NCI-H82 treated with DMSO at 0.1 percent for 48 hours (cell line): ENCODE data around the gene EVL.

ENCODE experiments used
- DNase-seq: peaks from one replicate; lab custom pipeline; 2025; ENCODE audit not compliant: unreplicated experiment; lab: John Stamatoyannopoulos, UW

Gene EVL

DNA sequence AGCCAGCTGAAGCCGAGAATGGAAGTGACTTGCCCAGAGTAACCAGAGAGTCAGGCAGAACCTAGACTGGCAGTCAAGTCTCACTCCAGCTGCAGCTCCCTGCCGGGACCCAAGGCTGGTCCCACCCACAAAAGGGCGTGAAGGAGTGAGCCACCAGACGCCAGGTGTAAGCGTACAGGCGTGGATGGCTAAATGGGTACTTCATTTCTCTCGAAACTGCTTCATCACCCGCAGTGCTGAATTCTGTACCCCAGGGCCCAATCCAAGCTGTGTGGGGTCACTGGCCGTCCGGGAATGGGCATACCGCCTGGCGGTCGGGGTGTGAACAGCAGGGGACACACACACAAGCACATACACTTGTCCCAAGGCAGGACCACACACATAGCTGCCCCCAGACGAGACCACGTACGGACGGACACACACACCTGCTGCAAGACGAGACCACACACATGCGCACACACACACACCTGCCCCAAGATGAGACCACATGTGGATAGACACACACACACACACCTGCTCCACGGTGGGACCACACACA lies 59.4 kb downstream of the EVL start:
- DNase-seq = no peak

DNA sequence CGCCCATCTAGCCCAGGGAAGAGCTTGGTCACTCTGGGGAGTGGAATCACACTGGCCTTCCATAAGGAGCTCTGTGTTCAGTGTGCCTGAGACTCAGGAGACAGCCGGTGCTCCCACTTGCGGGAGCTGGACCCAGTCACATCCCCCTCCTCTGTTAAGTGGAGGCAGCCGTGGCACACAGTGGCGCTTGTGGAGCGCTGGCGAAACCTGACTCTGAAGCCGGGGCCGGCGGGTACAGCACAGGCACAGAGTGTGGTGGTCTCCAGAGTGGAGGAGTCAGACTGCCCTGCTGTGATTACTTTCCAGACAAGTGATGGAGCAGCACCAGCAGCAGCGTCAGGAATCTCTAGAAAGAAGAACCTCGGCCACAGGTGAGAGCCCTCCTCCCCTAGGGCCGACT lies 61.2 kb downstream of the EVL start:
- DNase-seq = no peak

DNA sequence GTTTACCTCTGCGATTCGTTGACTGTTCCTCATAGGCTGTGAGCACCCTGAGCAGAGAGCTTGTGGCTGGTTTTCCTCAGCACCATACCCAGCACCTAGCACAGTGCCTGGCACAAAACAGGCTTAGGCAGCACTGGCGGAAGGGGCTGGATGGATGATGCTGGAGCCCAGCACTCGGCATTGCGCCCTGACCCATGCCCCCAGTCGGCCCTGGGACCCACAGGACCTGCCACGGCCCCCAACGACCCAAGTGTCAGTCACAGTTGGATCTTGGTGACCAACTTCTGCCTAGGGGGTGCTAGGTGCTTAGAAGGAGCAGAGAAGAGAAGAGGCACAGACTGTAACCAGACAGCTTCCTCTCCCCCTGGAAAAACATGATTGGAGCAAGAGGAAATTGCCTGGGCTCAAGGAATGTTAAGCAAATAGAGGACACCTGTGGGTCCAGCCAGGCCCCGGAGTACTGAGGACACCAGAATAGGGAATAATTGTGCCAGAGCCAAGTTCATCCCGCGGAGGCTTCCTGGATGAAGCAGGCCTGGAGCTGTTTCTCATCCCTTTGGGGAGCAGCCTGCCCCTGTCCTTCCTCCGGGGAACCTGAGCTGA lies 62.7 kb downstream of the EVL start:
- DNase-seq = no peak

DNA sequence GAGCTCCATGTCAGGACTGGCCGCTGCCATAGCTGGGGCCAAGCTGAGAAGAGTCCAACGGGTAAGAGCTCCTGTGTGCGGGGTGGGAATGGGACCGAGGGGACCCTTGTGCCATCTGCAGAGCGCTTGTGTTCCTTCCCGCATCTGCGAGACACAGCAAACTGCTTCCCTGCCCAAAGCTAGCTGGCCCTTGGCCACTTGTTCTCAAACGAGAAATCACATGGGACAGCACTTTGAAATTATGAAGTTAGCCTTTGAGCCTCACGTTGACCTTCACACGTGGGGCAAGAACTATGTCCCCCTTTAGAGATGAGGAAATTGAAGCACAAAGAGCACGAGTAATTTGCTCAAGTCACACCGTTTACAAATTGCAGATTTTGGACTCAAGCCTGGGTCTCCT lies 63.5 kb downstream of the EVL start:
- DNase-seq = no peak

DNA sequence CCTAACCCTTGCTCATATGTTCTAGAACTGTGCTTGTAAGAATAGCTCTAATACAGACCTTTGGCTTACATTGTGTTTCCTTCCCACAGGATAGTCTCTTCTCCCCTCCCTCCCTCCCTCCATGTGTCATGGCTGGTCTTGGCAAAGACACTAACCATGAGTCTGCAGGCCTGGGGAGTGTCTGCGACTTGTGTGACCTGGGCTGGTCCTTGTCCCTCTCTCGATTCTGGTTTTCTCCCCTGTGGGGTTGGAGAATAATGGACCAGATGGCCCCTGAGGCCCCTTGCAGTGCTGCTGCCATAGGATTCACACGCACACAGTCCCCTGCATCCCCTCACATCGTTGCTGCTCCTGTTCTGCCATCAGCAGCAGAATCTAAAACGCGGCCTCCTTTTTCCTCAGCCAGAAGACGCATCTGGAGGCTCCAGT lies 64.0 kb downstream of the EVL start:
- no peak for DNase-seq

DNA sequence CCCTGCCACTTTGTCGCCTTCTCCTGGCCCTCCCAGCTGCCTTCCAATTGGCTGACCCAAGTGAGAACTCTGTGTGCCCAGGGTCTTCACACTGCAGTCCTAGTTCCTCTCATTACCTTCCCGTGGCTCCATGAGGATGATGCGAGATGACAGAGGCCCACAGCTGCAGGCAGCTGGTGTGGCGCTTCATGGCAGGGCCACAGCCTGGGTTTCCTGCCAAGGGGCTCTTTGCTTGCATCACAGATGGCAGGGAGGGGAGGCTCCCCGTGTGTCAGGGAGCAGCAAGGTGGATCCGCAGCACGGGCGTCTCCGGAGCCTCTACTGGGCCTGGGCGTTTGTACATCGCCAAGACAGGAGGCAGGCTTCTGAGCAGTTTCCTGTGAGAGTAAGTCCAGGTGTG lies 65.3 kb downstream of the EVL start:
- DNase-seq = no peak

DNA sequence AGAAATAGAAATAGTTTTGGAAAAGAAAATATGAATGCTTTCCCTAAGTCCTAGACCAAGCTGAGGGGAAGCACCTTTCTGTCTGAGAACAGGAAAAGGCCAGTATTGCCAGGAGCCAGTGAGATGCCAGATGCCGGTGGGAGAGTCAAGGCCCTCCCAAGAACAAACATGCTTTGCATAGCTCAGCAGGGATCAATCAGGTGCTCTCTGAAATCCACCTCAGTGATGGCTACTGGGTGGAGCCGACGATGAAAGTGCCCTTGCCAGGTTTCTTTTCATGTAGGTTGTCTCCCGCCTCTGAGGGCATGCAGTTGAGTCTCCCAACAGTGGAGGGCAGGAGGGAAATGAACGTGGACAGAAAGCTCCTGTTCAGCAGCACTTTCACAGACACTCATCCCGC lies 66.0 kb downstream of the EVL start:
- DNase-seq = no peak

DNA sequence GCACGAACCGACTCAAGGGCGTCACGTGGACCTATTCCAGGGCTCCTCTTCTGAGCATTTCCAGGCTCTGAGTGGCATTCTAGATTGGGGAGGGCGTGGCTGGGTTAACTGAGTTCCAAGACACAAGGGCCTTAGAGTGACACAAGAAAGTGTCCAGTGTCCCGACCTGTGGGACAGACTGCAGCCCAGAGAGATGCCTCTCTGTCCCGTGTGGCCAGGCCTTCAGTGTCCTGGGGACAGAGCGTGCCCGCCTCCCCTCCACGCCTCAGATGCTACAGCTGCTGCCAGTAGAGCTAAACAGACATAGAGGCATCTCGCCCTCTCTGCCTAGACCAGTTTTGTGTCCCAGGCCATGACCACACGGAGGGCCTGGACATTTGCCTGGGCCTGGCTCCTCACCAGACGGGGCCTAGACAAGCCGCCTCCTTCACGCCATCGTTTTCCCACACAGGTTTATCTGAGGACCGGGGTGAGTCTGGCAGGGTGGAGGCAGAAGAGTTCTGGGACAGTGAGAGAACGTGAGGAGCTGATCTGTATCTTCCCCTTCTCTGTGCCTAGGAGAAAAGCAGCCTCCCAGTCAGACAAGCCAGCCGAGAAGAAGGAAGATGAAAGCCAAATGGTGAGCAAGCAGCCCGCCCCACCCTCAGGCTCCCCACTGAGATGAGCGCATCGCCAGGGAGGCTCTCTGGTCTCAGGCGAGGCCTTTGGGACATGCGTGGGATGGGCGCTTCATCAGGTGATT lies 67.1 kb downstream of the EVL start:
- DNase-seq = no peak

DNA sequence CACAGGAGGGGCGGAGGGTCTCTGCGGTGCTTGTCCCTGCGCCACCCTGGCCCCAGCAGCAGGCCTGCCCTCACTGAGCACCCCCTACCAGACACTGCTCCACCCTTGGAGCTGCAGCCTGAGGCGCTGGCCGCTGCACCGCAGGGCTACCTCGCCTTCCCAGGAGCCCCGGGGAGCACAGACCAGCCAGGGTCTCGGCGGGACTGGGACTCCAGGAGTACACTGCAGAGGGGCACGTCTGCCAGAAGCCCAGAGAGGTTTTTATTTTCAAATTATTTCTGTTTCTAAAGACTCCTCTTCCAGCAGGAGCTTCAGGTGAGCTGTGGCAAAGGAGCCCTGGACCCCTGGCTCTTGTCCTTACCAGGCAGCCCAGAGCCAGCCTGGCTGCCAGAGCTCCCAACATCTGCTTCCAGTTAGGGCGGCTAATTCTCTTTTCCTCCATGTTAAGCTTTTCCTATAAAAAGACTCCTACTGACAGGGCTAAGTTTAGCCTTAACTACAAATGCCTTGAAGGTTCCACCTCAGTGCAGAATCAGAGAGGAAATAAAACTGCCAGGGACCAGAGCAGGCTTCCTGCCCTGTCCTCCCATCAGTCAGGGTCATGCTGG lies 67.8 kb downstream of the EVL start:
- no peak for DNase-seq

DNA sequence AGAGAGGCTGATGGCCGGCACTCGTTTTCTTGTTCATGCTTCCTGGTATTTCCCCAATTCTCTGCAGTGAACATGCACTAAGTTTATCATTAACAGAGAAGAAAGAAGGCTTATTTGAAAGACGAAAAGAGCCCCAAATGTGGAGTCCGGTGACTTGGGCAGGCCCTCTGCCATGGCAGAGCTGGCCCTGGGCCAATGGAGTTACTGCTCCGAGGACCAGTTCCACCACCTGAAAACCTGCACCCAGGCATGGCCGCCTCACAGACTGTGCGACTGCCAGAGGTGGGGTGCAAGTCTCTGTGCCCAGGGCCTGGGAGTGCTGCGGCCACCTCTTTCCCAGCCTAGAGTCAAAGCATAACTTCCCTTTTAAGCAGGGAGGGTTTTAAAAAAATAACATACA lies 69.4 kb downstream of the EVL start:
- no peak for DNase-seq

DNA sequence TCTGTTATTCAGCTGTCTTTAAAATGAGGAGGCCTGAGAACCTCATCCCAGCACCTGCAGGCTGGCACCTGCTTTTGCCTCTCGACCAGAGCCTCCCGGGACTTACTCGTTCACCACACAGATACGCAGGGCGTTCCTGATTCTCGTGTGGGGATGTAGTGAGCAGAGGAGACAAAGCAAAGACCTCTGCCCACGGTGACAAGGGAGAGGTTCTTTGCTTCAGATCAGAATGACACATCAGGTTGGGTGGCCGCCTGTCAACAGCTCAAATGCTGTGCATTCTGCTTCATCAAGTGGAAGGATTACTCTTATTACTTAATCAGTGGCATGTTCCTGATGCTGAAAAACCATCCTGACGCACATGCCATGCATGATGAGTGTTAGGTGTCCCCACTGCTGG lies 69.9 kb downstream of the EVL start:
- no peak for DNase-seq

DNA sequence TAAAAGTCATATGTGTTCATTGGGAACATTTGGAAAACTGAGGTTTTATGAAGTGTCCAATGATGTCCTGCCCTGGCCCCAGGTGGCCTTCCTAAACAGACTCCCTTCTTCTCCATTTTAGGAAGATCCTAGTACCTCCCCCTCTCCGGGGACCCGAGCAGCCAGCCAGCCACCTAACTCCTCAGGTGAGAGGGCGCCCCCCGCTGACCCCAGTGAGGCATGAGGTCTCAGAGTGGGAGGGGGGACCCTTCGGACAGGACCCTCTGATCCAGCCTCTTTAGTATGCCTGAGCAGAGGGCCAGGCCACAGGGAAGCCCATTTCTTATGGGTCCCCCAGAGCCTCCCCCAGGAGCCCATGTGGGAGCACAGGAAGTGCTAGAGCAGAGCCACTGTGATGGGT lies 70.6 kb downstream of the EVL start:
- DNase-seq = no peak

DNA sequence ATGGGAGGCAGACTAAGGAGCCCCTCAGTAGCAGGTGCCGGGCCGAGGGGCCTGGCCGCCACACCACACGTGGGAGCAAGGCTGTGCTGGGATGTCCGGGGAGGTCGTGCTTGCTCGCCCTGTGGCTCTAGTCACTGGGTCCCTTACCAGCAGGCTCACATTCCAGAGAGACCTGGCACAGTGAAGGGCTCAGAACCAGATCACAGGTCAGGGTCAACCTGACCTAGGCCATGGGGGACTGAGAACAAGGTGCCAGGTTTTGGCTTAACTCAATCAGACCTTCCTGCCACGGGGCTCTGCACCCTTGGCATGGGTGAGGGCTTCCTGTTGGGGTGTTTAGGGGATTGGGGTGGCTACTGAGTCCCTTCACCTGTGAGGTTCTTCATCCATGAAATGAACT lies 72.0 kb downstream of the EVL start:
- DNase-seq = no peak

DNA sequence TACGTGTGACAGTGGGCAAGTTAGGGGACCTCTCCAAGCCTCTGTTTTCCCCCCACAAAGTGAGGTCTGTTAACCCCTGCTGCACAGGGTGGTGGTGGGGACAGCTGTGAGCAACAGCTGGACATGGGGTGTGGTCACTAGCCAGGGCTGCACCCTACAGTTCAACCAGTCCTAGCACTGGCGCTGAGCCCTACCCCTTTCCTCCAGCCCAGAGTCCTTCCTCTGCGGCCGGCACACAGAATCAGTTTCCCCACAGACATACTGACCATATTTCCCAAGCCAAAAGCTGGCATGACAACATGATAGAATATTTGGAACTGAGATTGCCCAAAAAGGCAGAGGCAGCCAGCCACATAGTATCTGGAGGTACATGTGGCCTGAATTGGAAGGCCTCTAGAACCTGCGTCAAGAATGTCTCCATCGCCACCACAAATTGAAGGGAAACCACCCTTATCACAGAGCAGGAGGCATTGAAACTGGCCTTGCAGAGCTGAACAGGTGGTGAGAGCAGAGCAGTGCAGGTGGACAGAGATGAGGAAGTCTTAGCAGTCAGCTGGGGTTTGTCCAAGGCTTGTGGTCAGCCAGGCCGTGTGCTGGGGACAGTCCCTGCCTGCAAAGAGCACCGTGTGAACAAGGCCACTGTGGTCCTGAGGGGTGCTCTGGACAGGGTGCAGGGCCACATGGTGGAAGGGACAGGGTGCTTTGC lies 73.0 kb downstream of the EVL start:
- no peak for DNase-seq

DNA sequence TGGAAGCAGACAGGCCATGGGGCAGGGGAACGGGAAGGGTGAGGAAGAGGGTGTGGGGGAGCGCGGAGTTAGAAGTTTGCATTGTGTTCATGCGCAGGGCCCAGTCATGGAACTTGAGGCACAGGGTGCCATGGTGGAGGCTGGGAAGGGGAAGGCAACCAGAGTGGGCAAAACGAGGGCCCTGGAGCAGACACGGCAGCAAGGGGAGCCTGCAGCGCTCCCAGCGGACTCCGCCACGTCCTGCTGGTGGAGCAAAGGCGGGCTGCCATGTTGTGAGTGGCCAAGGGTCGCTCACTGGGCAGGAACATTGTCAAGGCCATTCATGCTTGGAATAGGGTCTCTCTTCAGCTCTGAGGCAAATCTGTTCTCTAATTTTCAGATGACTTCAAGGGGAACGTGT lies 73.7 kb downstream of the EVL start:
- no peak for DNase-seq

DNA sequence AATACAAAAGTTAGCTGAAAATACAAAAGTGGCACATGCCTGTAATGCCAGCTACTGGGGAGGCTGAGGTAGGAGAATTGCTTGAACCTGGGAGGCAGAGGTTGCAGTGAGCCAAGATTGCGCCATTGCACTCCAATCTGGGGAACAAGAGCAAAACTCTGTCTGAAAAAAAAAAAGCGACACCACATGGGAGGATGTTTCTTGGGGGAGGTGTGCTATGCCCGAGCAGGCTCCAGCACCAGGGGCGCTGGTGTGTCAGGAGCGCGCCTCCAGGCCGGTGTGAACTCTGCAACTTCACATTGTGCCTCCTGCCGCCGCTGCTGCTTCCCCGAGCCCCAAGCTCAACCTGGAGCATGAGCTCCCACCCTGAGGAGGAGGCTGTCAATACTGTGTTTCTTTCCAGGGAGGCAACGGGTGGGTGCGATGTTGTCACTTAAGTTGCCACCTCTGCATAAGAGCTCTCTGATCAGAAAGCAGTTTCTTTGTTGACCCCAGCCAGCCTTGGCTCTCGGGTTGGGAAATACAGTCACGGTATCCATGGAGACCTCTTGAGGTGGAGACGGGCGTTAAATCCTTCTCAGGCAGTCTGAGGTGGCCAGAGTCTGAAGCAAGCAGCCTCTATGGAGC lies 75.3 kb downstream of the EVL start:
- no peak for DNase-seq

DNA sequence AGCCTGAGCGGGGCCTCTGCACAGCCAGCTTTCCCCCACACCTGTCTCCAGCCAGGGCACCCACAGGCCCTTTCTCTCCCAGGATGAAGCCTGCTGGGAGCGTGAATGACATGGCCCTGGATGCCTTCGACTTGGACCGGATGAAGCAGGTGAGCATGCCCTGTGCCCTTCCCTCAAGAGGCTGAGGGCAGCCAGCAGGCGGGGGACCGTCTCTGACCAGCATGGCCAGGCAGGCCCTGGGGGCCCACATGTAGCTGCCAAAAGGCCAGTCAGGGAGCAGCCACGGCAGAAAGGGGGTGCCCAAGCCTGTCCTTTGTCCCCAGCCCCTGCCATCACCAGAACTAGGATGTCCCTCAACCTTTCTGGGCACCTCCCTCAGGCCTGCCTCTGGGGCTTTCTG lies 75.9 kb downstream of the EVL start:
- DNase-seq = no peak

DNA sequence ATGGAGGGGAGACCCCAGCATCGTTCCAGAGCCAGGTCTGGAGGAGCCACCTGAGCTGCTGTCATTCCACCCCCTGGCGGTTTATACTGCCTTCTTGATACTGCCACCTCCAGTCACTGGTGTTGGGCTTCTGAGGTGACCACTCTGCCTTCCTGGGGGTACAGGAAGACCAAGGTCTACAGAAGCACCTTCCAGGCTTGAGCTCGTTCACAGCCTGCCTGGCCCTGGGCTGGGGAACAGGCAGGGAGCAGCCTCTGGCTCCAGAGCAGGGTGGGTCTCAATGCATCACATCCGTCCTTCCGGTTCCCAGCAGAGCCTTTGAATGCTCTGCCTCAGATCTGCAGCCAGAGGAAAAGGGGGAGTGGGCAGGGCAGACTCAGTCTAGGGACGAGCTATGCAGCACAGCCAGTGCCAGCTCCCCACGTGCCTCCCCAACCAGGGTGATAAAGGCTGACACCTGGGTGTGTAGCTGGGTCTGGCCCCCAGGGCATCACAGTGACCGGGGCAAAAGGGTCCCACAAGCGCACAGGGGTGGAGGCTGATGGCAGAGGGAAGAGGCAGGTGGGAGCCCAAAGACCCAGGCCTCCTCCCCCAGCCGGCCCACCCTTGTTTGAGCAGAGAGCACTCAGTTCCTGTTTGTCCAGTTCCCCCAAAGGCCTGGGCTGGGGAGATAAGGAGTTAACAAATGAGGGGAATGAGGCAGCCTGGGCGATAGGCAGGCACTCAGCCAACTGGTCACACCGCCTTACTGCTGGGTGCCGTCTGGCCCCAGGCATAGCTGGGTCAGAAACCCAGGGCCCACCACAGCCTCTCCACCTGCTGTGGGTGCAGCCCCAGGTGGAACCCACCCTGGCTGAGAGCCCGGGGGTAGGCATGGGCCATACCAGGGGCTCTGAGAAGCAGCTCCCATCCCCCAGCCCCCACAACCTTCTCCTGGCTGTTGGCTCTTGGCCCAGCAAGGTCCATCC lies 77.1 kb downstream of the EVL start:
- no peak for DNase-seq

DNA sequence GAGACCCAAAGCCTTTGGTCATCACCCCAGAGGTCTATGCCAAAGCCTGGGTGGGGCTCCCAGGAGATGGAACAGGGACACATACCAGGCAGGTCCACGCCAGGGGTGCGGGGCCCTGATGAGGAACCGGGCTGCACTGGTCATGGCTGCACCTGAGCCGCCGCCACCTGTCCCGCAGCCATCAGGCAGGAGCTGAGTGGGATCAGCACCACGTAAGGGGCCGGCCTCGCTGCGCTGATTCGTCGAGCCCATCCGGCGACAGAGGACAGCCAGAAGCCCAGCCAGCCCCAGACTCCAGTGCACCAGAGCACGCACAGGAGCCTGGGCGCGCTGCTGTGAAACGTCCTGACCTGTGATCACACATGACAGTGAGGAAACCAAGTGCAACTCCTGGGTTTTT lies 78.3 kb downstream of the EVL start:
- DNase-seq = no peak

DNA sequence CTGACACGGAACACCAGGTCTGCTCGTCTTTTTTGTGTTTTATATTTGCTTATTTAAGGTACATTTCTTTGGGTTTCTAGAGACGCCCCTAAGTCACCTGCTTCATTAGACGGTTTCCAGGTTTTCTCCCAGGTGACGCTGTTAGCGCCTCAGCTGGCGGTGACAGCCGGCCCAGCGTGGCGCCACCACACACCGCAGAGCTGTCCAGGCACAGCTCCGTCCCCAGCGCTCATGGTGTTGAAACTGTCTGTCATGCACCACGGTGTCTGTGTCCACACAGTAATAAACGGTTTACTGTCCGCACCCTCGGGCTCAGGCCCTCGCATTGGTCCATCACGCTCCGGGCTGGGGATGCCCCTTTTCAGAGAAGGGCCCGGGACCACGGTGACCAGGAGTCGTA lies 78.7 kb downstream of the EVL start:
- DNase-seq = no peak
